ENCODE data around the gene STAM2.
"Not testable (repeated sequence)": the region's sequence is repeated elsewhere in the genome, so short reads cannot be mapped to it uniquely, and the experiment has no call there.

DNA sequence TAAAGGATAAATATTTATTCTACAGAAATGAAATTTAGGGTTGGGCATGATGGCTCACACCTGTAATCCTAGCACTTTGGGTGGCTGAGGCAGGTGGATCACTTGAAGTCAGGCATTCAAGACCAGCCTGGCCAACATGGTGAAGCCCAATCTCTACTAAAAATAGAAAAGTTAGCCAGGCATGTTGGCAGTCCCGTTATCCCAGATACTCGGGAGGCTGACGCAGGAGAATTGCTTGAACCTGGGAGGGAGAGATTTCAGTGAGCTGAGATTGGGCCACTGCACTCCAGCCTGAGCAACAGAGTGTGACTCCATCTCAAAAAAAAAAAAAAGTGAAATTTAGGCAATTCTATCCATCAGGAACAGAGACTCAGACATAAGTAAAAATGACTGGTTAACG lies 84.8 kb downstream of the STAM2 start:
- TF ChIP-seq, protein P1, sequence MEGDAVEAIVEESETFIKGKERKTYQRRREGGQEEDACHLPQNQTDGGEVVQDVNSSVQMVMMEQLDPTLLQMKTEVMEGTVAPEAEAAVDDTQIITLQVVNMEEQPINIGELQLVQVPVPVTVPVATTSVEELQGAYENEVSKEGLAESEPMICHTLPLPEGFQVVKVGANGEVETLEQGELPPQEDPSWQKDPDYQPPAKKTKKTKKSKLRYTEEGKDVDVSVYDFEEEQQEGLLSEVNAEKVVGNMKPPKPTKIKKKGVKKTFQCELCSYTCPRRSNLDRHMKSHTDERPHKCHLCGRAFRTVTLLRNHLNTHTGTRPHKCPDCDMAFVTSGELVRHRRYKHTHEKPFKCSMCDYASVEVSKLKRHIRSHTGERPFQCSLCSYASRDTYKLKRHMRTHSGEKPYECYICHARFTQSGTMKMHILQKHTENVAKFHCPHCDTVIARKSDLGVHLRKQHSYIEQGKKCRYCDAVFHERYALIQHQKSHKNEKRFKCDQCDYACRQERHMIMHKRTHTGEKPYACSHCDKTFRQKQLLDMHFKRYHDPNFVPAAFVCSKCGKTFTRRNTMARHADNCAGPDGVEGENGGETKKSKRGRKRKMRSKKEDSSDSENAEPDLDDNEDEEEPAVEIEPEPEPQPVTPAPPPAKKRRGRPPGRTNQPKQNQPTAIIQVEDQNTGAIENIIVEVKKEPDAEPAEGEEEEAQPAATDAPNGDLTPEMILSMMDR (conservative IDR thresholded peaks at IDR 0.05) = not testable (repeated sequence)
- TF ChIP-seq EZH2 (IDR thresholded peaks at IDR 0.05; ENCODE audit: low read depth) = not testable (repeated sequence)
